GM06990 (cell line): ENCODE data around the gene FANCG.

Experiments used
- DNase-seq: peaks from one replicate; pipeline ENCODE4 v3.0.0-alpha.2; 2011; ENCODE audit not compliant: insufficient read length; ENCODE audit errors: extremely low read depth
- H3K27me3 ChIP-seq: replicated peaks from 2 replicates; pipeline ENCODE4 v1.6.0; 2011; ENCODE audit warnings: low read length; ENCODE audit not compliant: control insufficient read depth, insufficient read depth
- H3K36me3 ChIP-seq: 2 replicates; pipeline ENCODE4 v1.5.1; 2011; ENCODE audit warnings: low read length; ENCODE audit not compliant: control insufficient read depth, insufficient read depth
- H3K4me3 ChIP-seq: replicated peaks from 2 replicates; pipeline ENCODE4 v1.5.1; 2011; ENCODE audit warnings: low read depth, mild to moderate bottlenecking, control low read depth, low read length
- TF ChIP-seq, protein P1 (sequence below): IDR thresholded peaks from 2 replicates; pipeline ENCODE4 v1.5.1; 2011; ENCODE audit warnings: low read length, control low read depth, mild to moderate bottlenecking, inconsistent platforms; ENCODE audit not compliant: insufficient read depth, poor library complexity, severe bottlenecking

Gene FANCG

DNA sequence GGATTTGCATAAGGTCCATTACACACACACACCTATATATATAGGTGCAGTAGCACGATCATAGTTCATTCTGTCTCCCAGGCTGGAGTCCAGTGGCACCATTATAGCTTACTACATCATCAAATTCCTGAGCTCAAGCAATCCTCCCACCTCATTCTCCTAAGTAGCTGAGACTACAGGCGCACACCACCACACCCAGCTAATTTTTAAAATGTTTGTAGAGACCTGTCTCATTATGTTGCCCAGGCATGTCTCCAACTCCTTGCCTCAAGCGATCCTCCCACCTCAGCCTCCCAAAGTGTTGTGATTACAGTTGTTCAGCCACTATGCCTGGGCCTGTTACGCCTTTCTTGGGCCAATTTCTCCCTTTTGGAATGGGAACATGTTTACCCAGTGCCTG, 50.5 kb downstream of the FANCG start:
- no peak for DNase-seq
- Histone ChIP-seq H3K36me3 (no peaks in the 10 kb centered on the region; the same call in 1 of the 2 replicates), H3K4me3 (no peak overlapping the region), H3K27me3 (no peaks in the 10 kb centered on the region)
- TF ChIP-seq, protein P1, sequence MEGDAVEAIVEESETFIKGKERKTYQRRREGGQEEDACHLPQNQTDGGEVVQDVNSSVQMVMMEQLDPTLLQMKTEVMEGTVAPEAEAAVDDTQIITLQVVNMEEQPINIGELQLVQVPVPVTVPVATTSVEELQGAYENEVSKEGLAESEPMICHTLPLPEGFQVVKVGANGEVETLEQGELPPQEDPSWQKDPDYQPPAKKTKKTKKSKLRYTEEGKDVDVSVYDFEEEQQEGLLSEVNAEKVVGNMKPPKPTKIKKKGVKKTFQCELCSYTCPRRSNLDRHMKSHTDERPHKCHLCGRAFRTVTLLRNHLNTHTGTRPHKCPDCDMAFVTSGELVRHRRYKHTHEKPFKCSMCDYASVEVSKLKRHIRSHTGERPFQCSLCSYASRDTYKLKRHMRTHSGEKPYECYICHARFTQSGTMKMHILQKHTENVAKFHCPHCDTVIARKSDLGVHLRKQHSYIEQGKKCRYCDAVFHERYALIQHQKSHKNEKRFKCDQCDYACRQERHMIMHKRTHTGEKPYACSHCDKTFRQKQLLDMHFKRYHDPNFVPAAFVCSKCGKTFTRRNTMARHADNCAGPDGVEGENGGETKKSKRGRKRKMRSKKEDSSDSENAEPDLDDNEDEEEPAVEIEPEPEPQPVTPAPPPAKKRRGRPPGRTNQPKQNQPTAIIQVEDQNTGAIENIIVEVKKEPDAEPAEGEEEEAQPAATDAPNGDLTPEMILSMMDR = no peak

DNA sequence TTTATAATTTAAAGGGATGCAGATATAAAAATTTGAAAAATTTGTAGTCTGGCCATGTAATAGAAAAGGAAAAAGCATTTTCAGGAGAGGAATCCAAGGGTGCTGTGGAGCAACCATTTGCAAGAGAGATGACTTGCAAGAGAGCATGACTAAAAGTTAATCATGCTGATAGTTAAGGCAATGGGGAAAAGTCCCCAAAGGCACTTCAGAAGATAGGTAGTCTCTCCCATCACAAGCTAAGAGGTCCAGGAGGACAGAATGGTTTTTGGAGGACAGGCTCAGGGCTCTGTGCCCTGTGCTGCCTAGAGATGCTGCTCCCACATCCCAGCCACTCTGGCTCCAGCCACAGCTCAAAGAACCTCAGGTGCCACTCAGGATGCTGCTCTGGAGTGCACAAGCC, 51.4 kb downstream of the FANCG start:
- Histone ChIP-seq H3K36me3 (no peaks in the 10 kb centered on the region; the same call in 1 of the 2 replicates), H3K27me3 (no peaks in the 10 kb centered on the region), H3K4me3 (no peak overlapping the region)
- DNase-seq = no peak
- TF ChIP-seq, protein P1 = no peak

DNA sequence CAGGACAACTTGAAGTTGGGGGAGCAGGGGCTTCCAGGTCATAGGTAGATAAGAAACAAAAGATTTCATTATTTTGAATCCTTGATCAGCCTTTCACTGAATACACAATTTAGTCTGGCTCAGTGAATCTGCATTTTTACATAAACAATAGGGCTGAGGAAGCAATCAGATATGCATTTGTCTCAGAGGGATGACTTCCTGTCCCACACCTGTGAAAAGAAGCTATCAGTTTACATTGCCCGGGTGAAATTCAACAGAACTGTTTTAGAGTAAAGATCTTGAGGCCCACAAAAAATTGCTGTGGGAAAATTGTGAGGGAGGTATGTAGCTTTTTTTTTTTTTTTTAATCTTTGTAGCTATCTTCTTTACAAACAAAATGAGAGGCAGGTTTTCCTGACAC, 51.9 kb downstream of the FANCG start:
- Histone ChIP-seq H3K4me3 (no peak overlapping the region), H3K27me3 (no peaks in the 10 kb centered on the region), H3K36me3 (no peaks in the 10 kb centered on the region; the same call in 1 of the 2 replicates)
- TF ChIP-seq, protein P1 = no peak
- DNase-seq = no peak

DNA sequence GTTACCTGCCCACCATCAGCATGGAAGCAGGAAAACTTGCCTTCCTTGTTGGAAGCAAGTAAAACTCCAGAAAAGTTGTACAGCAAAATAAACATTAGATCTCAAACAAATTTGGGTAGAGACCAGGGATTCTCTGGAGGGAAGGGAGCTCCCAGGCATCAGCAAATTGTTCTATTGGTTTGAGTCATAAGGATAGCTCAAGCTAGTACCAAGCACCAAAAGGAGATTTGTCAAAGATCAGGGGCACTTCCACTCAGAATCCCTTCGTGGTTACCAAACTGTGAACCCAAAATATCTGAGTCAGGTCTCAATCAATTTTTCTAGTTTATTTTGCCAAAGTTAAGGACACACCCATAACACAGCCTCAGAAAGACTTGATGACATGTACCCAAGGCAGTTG, 52.4 kb downstream of the FANCG start:
- no peak for DNase-seq
- TF ChIP-seq, protein P1 = no peak

DNA sequence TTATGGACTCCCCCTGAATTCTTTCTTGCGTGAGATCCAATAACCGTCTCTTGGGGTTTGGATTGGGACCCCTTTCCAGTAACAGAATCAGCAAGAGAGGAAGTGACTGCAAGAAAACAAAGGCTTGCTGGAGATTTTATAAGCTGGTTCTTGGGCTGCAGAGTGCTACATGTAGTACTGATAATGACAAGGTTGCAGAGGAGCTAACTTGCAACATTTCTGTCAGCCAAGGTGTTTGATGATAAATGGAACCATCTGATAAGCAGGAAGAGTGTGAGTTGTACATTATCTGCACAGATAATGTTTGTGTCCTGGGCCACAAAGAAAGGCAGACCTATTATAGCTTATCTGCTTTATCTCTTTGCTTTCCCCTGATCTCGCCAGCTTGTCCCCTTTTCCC, 53.1 kb downstream of the FANCG start:
- Histone ChIP-seq H3K4me3 (no peak overlapping the region), H3K27me3 (no peaks in the 10 kb centered on the region), H3K36me3 (no peaks in the 10 kb centered on the region; the same call in 1 of the 2 replicates)
- no peak for DNase-seq
- TF ChIP-seq, protein P1 = no peak

More for the DNA sequence above, 52.4 kb downstream of the FANCG start:
- no peak overlapping the region for H3K4me3 ChIP-seq
- H3K36me3 ChIP-seq = no peaks in the 10 kb centered on the region; the same call in 1 of the 2 replicates
- H3K27me3 ChIP-seq = no peaks in the 10 kb centered on the region
